ENCODE measurements around the gene HPS4.

Gene HPS4

GRCh38 chr22:26406118-26406517, 77.5 kb downstream of the HPS4 start:
- DNase-seq, result no peak

GRCh38 chr22:26404851-26405421, 78.6 kb downstream of the HPS4 start:
- DNase-seq, result no peak

- DNase-seq, result no peak
Observed at GRCh38 chr22:26401726-26402125, 81.9 kb downstream of the HPS4 start.
